Thoracic aorta (tissue), 2 donors: ENCODE data around the gene ATP8B3. TPM values are rescaled to one million over a fixed set of nuclear protein-coding genes. Genes with fewer than 3 reads are reported as not detected.

Source experiments
- ATAC-seq: fragments of 150-250 bp; one replicate; pipeline ENCODE4 v1.8.0; 2017; ENCODE audit warnings: low read depth; ENCODE audit not compliant: insufficient number of reproducible peaks, low FRiP score
- DNase-seq: peaks from one replicate; pipeline ENCODE4 v3.0.0-alpha.2; 2020; ENCODE audit warnings: low spot score
- H3K27ac ChIP-seq, 2 donors: fragments of 200-600 bp; sonication (generic); 1 replicate in 1 of 2; 2 replicates in 1 of 2; pipeline ENCODE4 v1.5.1; 2016; ENCODE audit warnings: mild to moderate bottlenecking in 2 of 2, moderate library complexity in 2 of 2
- H3K27me3 ChIP-seq: fragments of 200-600 bp; sonication (generic); replicated peaks from 2 replicates; pipeline ENCODE4 v1.6.0; 2016; ENCODE audit warnings: mild to moderate bottlenecking; ENCODE audit not compliant: insufficient read depth
- H3K36me3 ChIP-seq: fragments of 200-600 bp; sonication (generic); one replicate; pipeline ENCODE4 v1.5.1; 2016
- H3K4me1 ChIP-seq, 2 donors: fragments of 200-600 bp; sonication (generic); 1 replicate in 1 of 2; 2 replicates in 1 of 2; pipeline versions ENCODE4 v1.5.1 to v1.6.0; 2016; ENCODE audit warnings: low read depth in 2 of 2, mild to moderate bottlenecking in 1 of 2; ENCODE audit not compliant: control insufficient read depth in 1 of 2
- H3K4me3 ChIP-seq: fragments of 200-600 bp; sonication (generic); 2 replicates; pipeline ENCODE4 v1.5.1; 2016; ENCODE audit warnings: mild to moderate bottlenecking
- H3K9me3 ChIP-seq: fragments of 200-600 bp; sonication (generic); 2 replicates; pipeline ENCODE4 v1.5.1; 2016
- total RNA-seq, 2 donors: library from RNA; depleted of rRNA; stranded (reverse); fragments of >200 nt; gene quantifications; one replicate each; pipeline versions ENCODE4 v1.1.0 to v1.2.3, GENCODE V29; 2016
- TF ChIP-seq, protein P1 (sequence below): fragments of 200-600 bp; sonication (generic); IDR thresholded peaks from one replicate; pipeline ENCODE4 v1.5.1; 2019; ENCODE audit warnings: antibody characterized with exemption

Gene ATP8B3
- total RNA-seq, 2 donors from 2014 or later, result 0.21 to 1.4 TPM

DNA sequence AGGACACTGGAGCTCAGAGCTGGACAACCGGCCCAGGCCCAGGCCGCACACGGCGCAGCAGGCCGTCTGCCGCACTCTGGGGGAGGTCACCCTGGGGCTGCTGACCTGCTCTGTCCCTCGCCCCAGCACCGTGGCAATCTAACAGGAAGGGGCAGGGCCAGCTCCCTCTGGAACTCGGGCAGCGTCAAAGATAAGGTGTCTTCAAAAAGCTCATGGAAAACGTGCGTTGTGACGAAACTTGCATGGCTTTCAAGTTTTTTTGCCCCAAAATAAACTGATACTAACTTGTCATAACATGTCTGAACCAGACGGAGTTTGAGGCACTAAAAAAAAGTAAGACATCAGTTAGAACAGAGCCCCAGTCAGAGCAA is 12.2 kb upstream of the ATP8B3 start:
- Histone ChIP-seq H3K4me3 (no peak overlapping the region), H3K9me3 (no peaks in the 10 kb centered on the region), H3K36me3 (peaks cover 55% of the 10 kb centered on the region), H3K27me3 (no peaks in the 10 kb centered on the region), H3K4me1 (peaks cover 0 to 4% of the 10 kb centered on the region in 2 donors), H3K27ac (no peak overlapping the region)
- no peak for ATAC-seq
- no peak for DNase-seq
- TF ChIP-seq, protein P1, sequence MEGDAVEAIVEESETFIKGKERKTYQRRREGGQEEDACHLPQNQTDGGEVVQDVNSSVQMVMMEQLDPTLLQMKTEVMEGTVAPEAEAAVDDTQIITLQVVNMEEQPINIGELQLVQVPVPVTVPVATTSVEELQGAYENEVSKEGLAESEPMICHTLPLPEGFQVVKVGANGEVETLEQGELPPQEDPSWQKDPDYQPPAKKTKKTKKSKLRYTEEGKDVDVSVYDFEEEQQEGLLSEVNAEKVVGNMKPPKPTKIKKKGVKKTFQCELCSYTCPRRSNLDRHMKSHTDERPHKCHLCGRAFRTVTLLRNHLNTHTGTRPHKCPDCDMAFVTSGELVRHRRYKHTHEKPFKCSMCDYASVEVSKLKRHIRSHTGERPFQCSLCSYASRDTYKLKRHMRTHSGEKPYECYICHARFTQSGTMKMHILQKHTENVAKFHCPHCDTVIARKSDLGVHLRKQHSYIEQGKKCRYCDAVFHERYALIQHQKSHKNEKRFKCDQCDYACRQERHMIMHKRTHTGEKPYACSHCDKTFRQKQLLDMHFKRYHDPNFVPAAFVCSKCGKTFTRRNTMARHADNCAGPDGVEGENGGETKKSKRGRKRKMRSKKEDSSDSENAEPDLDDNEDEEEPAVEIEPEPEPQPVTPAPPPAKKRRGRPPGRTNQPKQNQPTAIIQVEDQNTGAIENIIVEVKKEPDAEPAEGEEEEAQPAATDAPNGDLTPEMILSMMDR, result no peak

DNA sequence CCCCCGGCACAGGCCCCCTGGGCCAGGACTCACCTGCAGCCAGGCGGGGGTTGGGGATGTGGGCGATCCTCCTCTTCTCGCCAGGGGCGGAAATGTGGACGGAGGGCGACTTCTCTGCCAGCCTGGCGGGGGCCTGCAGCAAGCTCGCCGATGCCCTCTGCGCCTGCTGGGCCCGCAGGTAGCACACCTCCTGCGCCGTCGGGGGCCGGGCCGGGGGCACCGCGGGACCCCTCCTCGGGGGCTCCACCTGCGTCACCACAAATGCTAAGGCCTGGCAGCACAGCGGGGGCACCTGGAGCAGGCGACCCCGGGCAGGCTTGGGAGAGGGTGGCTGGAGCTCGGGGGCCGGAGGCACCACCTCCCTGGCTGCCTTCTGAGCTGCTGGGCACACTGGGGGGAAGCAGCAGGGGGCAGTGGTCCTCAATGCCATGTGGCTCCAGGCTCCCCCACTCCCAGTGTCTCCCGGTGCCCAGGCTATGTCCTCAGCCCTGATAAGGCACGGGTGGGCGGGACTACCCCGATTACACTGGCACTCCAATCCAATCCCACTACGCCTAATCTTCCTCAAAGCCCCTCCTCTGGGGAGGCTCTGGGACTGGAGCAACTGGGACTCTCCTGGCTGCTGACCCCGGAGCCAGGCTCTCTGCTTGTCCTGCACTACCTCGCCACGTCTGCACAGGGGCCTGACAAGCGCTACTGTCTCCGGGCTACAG is 11.6 kb upstream of the ATP8B3 start:
- H3K4me3 ChIP-seq, result no peak overlapping the region
- no peaks in the 10 kb centered on the region for H3K9me3 ChIP-seq
- H3K27me3 ChIP-seq, result no peaks in the 10 kb centered on the region
- H3K27ac ChIP-seq, result no peak overlapping the region
- DNase-seq (no peak), ATAC-seq (no peak)
- peaks cover 0 to 4% of the 10 kb centered on the region in 2 donors for H3K4me1 ChIP-seq
- peaks cover 59% of the 10 kb centered on the region for H3K36me3 ChIP-seq
- TF ChIP-seq, protein P1, result no peak

DNA sequence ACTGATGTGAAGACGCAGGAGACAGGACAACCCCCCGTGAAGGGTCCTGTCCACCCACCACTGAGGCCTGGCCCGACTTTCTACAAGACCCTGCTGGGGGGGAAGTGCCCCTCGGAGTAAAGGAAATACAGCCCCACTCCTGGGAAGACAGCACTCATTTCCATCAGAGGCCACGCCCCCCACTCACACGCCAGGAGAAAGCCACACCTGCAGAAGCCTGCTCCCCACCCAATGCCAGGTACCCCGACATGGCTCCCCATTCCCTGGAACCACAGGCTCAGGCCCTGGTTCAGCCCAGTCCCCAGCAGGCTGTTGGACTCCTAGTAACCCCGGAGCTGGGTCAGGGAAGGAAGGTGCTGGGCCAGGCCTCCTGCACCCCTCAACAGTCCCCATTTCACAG is 10.9 kb upstream of the ATP8B3 start:
- no peak for ATAC-seq
- H3K4me3 ChIP-seq, result no peak overlapping the region
- DNase-seq, result no peak
- TF ChIP-seq, protein P1, result no peak
- H3K9me3 ChIP-seq, result no peaks in the 10 kb centered on the region
- H3K4me1 ChIP-seq, result peaks cover 0 to 4% of the 10 kb centered on the region in 2 donors
- peaks cover 61% of the 10 kb centered on the region for H3K36me3 ChIP-seq
- H3K27me3 ChIP-seq, result no peaks in the 10 kb centered on the region
- no peak overlapping the region for H3K27ac ChIP-seq

DNA sequence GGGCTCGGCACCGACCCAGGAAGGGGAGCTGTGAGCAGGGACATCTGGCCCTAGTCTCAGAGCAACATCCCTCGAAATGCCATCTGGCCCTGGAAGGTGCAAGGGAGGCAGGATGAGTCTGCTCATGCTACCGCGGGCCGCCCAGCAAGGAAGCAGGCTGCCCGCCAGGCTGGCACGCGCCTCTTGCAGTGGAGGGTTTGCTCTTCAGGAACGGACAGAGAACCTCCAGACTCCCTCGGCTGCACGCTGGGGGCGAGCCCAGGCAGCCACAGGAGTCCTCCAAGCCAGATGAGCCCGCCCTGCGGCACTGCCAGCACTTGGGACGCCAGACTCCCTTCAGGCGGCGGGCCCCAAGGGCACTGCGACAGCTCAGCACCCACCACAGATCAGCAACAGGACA is 10.1 kb upstream of the ATP8B3 start:
- H3K4me3 ChIP-seq, result no peak overlapping the region
- no peak overlapping the region for H3K27ac ChIP-seq
- H3K27me3 ChIP-seq, result no peaks in the 10 kb centered on the region
- H3K36me3 ChIP-seq, result peaks cover 61% of the 10 kb centered on the region
- ATAC-seq (no peak), DNase-seq (no peak)
- peaks cover 0 to 4% of the 10 kb centered on the region in 2 donors for H3K4me1 ChIP-seq
- TF ChIP-seq, protein P1, result no peak
- no peaks in the 10 kb centered on the region for H3K9me3 ChIP-seq

DNA sequence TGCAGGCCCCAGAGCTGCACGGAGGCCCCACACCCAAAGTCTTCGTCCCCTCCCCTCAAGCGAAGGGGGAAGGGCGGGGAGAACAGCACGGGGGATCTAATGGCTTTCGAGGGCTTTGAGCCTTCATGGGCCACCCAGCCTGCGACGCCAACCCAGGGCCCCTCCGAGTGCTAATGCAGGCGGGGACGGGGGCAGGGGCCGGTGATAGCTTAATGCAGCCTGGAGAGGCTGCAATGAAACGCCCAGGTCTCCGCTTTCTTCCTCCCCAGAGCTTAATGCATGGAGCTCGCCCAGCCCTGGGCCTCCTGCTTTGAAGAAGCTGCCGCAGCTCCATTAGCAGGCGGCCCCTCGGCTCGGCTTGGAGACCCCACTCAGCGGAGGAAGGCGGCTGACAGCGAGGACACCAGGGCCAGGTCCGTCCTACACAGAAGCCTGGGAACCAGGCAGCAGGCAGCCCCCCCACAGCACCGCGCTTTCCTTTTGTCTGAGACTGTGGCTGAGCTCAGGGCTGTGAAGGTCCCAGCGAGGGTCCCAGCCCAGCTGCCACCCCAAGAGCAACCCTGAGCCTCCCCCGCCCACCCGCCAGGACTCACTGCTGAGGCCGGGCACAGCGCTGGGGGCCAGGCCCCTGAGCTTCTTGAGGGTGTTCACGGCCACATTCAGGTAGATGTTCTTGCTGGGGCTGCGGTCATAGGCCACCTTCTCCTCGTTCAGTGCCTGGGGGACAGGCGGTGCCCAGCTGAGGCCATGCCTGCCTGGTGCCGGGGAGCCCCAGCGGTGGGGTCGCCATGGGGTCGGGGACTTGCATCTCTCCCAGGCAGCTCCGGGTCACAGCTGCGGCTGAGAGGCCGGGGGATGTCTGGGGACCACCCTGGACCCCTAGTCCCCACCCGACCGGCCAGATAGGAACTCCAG is 7.5 kb upstream of the ATP8B3 start:
- peaks cover 70% of the 10 kb centered on the region for H3K36me3 ChIP-seq
- no peaks in the 10 kb centered on the region for H3K27me3 ChIP-seq
- H3K9me3 ChIP-seq, result no peaks in the 10 kb centered on the region
- TF ChIP-seq, protein P1, result no peak
- DNase-seq (no peak), ATAC-seq (no peak)
- no peak overlapping the region for H3K4me3 ChIP-seq
- H3K4me1 ChIP-seq, result no peaks in the 10 kb centered on the region
- no peak overlapping the region for H3K27ac ChIP-seq
